Endodermal cell (in vitro differentiated cells): ENCODE measurements around the gene KATNAL1. TPM values are rescaled to one million over a fixed set of nuclear protein-coding genes. Genes with fewer than 3 reads are reported as not detected.

Source experiments
- DNase-seq: peaks from one replicate; pipeline ENCODE4 v3.0.0-alpha.2; 2017
- H3K27ac ChIP-seq: 2 replicates; pipeline ENCODE4 v1.5.1; 2013; ENCODE audit warnings: mild to moderate bottlenecking, low read depth, low read length, moderate library complexity
- H3K27me3 ChIP-seq: 2 replicates; pipeline ENCODE4 v1.6.1; 2013; ENCODE audit warnings: mild to moderate bottlenecking, low read length, moderate library complexity; ENCODE audit not compliant: insufficient read depth, control insufficient read depth, poor library complexity, severe bottlenecking
- H3K36me3 ChIP-seq: 2 replicates; pipeline ENCODE4 v1.7.0; 2013; ENCODE audit warnings: mild to moderate bottlenecking, low read length, moderate library complexity; ENCODE audit not compliant: control insufficient read depth, insufficient read depth
- H3K4me1 ChIP-seq: one replicate; pipeline ENCODE4 v1.7.0; 2013; ENCODE audit warnings: low read length; ENCODE audit not compliant: control insufficient read depth, insufficient read depth
- H3K4me3 ChIP-seq: 2 replicates; pipeline ENCODE4 v1.5.1; 2013; ENCODE audit warnings: mild to moderate bottlenecking, low read length, moderate library complexity
- H3K9ac ChIP-seq: 2 replicates; pipeline ENCODE4 v1.6.1; 2013; ENCODE audit warnings: mild to moderate bottlenecking, low read length, moderate library complexity; ENCODE audit not compliant: poor library complexity, severe bottlenecking; ENCODE audit errors: extremely low read depth
- H3K9me3 ChIP-seq: 2 replicates; pipeline ENCODE4 v1.6.1; 2013; ENCODE audit warnings: mild to moderate bottlenecking, low read length, moderate library complexity; ENCODE audit not compliant: control insufficient read depth
- H3K27ac Mint-ChIP-seq: 2 replicates; pipeline ENCODE4 v1.8.0; 2020; ENCODE audit warnings: mixed read lengths
- H3K27me3 Mint-ChIP-seq: 2 replicates; pipeline ENCODE4 v1.8.0; 2021; ENCODE audit warnings: mild to moderate bottlenecking, mixed read lengths; ENCODE audit not compliant: insufficient read depth
- H3K36me3 Mint-ChIP-seq: 2 replicates; pipeline ENCODE4 v1.8.0; 2020; ENCODE audit warnings: low read depth, mixed read lengths
- H3K4me1 Mint-ChIP-seq: 2 replicates; pipeline ENCODE4 v1.8.0; 2020; ENCODE audit warnings: mixed read lengths
- H3K4me3 Mint-ChIP-seq: 2 replicates; pipeline ENCODE4 v1.8.0; 2020; ENCODE audit warnings: mild to moderate bottlenecking, moderate library complexity, mixed read lengths
- H3K9me3 Mint-ChIP-seq: 2 replicates; pipeline ENCODE4 v1.8.0; 2020; ENCODE audit warnings: mild to moderate bottlenecking, mixed read lengths
- WGBS, 2 experiments: methylation state at CpG; one replicate each; pipeline versions ENCODE4 v1.1.5 to v1.1.7; 2013; ENCODE audit warnings: missing lambda C conversion rate in 2 of 2, mixed read lengths in 1 of 2; ENCODE audit not compliant: insufficient coverage in 1 of 2, insufficient read length in 1 of 2; 5-methylcytosine and 5-hydroxymethylcytosine counted together
- total RNA-seq, 2 donors: library from RNA; stranded (reverse); fragmentation: NEBNext Ultra II Directional in 1 of 2; extraction: Animal tissue kit (Norgen Biotek cat#: 25700) in 1 of 2; gene quantifications; 2 replicates in 1 of 2; 3 replicates in 1 of 2; pipeline ENCODE4 v1.2.1, GENCODE V29; 2021
- TF ChIP-seq, protein P1 (sequence below): fragments of 200-600 bp; sonication (generic); conservative IDR thresholded peaks from 2 replicates; pipeline ENCODE4 v1.5.0; 2021; ENCODE audit warnings: antibody characterized with exemption, mild to moderate bottlenecking

The KATNAL1 gene
- total RNA-seq, 2 donors from 2014 or later = 20.3 to 32.2 TPM

DNA sequence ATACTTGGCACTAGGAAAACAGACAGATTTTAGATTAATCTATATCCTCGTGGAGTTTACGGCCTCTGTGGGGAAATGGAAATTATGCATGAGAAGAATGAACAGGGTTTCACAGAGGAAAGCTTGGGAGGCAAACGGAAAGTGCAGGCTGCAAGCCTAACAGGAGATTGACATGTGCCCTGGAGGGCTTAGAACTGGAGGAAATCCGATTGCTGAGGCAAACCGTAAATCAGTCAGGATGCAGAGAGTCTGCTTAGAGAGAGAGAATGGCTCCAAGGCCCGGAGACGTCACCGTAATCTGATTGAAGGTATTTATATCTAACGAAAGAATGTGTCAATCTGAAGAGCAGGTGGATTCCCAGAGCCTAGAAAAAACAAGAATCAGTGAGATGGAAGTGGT is 143.2 kb downstream of the KATNAL1 start:
- H3K4me1 ChIP-seq = no peaks in the 10 kb centered on the region
- WGBS, 2 experiments = 85 to 92% methylated on average over 9 of the region's 9 CpGs
- Mint-ChIP-seq H3K27me3 (no peaks in the 10 kb centered on the region), H3K4me1 (peaks cover 8% of the 10 kb centered on the region), H3K9me3 (peaks cover 7% of the 10 kb centered on the region), H3K4me3 (no peak overlapping the region), H3K36me3 (no peaks in the 10 kb centered on the region), H3K27ac (no peak overlapping the region)
- TF ChIP-seq, protein P1, sequence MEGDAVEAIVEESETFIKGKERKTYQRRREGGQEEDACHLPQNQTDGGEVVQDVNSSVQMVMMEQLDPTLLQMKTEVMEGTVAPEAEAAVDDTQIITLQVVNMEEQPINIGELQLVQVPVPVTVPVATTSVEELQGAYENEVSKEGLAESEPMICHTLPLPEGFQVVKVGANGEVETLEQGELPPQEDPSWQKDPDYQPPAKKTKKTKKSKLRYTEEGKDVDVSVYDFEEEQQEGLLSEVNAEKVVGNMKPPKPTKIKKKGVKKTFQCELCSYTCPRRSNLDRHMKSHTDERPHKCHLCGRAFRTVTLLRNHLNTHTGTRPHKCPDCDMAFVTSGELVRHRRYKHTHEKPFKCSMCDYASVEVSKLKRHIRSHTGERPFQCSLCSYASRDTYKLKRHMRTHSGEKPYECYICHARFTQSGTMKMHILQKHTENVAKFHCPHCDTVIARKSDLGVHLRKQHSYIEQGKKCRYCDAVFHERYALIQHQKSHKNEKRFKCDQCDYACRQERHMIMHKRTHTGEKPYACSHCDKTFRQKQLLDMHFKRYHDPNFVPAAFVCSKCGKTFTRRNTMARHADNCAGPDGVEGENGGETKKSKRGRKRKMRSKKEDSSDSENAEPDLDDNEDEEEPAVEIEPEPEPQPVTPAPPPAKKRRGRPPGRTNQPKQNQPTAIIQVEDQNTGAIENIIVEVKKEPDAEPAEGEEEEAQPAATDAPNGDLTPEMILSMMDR = no peak
- DNase-seq = no peak
- H3K27me3 ChIP-seq = no peaks in the 10 kb centered on the region
- no peaks in the 10 kb centered on the region for H3K9me3 ChIP-seq
- no peak overlapping the region for H3K27ac ChIP-seq
- no peak overlapping the region for H3K9ac ChIP-seq
- H3K36me3 ChIP-seq = no peaks in the 10 kb centered on the region
- no peak overlapping the region for H3K4me3 ChIP-seq

DNA sequence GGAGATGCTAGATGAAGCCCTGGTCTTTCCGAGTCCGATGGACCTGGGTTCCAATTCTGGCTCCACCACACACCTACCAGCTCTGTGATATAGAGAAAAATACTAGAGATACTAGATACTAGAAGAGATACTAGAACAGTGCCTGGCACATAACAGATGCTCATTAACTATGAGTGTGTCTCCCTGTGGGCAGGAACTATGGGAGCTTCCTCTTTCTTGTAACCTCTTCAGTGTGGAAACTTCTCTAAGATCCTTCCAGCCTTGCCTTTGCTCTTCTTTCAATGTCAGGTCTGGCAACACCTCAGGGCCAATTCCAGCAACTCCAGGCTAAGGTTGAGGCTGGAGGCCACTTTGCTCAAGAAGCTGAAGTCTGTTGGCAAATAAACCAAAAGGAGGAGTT is 143.9 kb downstream of the KATNAL1 start:
- Histone ChIP-seq H3K36me3 (no peaks in the 10 kb centered on the region), H3K4me3 (no peak overlapping the region), H3K27me3 (no peaks in the 10 kb centered on the region), H3K9ac (no peak overlapping the region), H3K27ac (no peak overlapping the region), H3K9me3 (no peaks in the 10 kb centered on the region), H3K4me1 (no peaks in the 10 kb centered on the region)
- H3K9me3 Mint-ChIP-seq = peaks cover 7% of the 10 kb centered on the region
- no peak overlapping the region for H3K4me3 Mint-ChIP-seq
- WGBS, 2 experiments = 94% methylated on average over 2 of the region's 2 CpGs
- peaks cover 8% of the 10 kb centered on the region for H3K4me1 Mint-ChIP-seq
- DNase-seq = no peak
- no peaks in the 10 kb centered on the region for H3K36me3 Mint-ChIP-seq
- TF ChIP-seq, protein P1 = no peak
- H3K27ac Mint-ChIP-seq = no peak overlapping the region
- H3K27me3 Mint-ChIP-seq = no peaks in the 10 kb centered on the region

DNA sequence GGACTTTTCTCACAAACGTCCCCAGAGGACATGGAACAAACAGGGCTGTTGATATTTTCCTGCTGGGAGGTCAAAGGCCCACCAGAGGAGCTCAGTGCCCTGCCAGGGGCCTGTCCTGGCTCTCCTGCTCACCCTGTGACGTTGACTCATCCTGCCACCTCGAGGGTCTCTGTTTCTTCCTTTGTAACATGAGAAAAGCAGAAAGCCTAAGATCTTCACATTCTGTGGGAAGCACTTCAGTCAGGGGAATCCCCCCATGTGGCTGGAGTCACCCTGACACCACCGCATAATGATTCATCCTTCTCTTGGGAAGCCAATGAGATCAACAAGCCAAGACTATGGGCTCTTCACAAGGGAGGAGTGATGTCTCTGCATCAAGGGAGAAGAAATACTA is 147.9 kb downstream of the KATNAL1 start:
- Histone ChIP-seq H3K9me3 (no peaks in the 10 kb centered on the region), H3K4me3 (no peak overlapping the region), H3K27ac (no peak overlapping the region), H3K36me3 (no peaks in the 10 kb centered on the region), H3K27me3 (no peaks in the 10 kb centered on the region), H3K4me1 (no peaks in the 10 kb centered on the region), H3K9ac (no peak overlapping the region)
- Mint-ChIP-seq H3K27me3 (no peaks in the 10 kb centered on the region), H3K4me1 (peaks cover 6% of the 10 kb centered on the region), H3K4me3 (no peak overlapping the region), H3K36me3 (no peaks in the 10 kb centered on the region), H3K9me3 (peaks cover 9% of the 10 kb centered on the region), H3K27ac (no peak overlapping the region)
- 52 to 66% methylated on average over 4 of the region's 4 CpGs for WGBS, 2 experiments
- TF ChIP-seq, protein P1 = no peak
- peak; percentile 55 for DNase-seq
